Stimulated activated CD4-positive, alpha-beta T cell treated with anti-CD3 and anti-CD28 coated beads, TNF-alpha, amount 100 ng/mL, for 24 hours (primary cell): ENCODE data around the gene MAP3K10.

Experiments used
- DNase-seq, 3 experiments: peaks; one replicate each; pipeline ENCODE4 v3.0.0-alpha.2; 2020; ENCODE audit warnings: low read depth in 3 of 3

The MAP3K10 gene

DNA sequence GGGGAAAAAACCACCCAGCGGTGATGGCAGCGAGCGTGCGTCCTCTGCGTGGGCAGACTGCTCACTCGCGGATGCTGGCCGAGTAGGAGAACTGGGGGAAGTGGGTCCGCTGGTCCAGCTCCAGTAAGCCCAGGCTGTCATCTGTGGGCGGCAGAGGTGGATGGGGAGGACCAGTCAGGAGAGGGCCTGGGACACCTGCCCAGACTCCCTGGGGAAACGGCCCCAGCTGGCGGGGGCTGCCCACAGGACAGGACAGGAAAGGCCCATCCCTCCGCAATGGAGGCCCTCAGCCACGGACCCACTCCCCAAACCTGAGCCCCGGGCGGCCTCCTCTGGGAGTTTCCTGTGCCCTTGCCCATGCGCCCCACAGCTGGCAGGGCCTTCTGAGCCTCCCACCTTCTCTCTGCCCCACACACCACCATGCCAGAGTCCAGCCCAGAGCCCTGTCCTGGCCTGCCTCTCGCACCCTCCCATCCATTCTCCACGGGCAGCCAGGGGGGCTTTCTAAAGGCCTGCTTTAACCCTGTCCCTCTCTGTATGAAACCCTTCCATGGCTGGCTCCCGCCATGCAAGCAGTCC is 42.7 kb downstream of the MAP3K10 start:
- no peak for DNase-seq

DNA sequence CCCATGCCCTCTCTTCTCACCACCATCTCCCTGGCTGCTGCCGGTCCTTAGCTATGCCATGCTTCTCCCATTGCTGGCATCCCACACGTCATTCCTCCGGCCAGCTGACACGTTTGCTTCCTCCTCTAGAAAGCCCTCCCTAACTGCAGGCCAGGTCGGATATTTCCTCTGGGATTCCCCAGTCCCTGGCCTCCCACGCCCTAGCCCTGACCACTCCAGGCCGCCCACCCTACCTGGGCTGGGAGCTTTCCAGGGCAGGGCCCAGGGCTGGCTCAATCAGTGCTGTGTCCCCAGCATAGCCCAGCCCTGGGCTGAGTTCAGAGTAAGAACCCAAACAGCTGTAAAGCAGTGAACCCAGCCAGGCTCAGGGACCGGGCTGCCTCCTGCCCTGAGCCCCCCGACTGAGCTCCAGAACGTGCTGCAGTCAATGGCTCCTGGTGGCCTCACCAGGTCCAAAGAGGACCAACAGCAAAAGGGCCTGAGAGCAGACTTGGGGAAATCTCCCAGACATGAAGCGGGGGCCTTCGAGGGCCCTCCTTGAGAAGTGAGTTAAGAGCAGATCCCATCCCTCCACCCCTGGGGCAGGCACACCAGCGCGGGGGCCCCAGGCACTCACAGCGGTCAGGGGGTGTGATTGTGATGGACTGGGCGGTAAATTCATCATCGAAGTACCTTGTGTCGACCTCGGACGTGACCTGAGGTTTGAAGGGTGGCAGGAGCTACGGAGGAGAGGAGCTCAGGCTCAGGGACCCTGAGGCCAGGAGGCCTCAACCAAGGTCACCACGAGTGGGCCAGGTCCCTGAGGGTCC is 43.4 kb downstream of the MAP3K10 start:
- no peak for DNase-seq

DNA sequence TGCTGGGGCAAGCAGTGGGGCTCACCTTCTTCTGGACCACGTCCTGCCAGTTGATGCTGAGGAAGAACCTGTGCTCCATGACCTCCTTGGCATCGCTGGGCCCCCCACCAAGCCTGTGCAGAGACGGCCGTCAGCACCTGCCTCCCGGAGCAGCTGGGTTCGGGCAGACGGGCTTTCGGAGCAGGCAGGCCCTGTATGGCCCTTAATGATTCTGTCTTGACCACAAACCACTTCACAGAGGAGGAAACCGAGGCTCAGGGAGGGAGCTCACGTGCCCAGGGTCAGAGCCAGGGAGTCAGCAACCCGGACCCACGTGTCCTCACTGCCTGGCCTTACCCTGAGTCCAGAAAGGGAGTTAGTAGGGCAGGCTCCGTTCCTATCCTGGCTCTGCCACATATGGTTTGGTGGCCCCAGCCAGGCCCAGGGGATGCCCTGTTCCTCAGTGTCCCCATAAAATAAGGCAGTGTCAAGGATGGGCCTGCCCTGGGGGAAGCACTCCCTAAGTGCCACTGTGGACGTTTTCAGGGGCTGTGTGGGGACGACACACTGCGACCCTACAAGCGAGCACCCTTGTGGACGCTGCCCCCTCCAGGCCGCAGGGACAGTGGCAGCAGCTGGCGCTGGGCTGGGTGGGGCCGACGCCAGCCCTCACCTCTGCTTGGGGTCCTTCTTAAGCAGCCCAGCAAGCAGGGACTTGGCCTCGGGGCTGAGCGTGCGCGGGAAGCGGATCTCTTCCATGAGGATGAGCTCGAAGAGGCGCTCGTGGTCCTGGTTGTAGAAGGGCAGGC is 44.2 kb downstream of the MAP3K10 start:
- DNase-seq = no peak

DNA sequence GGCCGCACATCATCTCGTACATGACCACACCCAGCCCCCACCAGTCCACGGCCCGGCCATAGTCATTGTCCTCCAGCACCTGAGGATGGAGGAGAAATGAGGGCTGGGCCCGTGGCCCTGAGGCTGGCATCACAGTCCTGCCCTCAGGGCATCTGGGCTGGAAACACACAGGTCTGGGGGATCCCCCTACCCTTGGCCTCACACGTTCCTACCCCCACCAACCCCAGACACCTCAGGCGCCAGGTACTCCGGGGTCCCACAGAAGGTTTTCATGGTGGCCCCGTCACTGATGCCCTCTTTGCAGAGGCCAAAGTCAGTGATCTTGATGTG is 44.8 kb downstream of the MAP3K10 start:
- DNase-seq = no peak

DNA sequence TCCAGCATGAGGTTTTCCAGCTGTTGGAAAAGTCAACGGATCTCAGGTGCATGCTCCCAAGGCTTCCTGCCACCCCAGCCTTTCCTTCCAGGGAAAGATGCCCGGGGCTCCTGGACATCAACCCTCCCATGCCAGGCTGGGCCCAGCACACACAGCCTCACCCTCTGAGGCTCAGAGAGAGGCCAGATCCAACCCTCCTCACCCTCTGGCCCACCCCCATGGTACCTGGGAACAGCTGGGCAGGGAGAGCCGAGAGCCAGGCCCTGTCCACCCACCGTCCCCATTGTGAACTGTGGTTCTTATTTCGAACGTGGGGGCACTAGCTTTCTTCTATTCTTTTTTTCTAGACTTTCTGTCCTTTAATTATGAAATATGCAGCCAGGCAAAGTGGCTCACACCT is 45.1 kb downstream of the MAP3K10 start:
- DNase-seq = no peak

DNA sequence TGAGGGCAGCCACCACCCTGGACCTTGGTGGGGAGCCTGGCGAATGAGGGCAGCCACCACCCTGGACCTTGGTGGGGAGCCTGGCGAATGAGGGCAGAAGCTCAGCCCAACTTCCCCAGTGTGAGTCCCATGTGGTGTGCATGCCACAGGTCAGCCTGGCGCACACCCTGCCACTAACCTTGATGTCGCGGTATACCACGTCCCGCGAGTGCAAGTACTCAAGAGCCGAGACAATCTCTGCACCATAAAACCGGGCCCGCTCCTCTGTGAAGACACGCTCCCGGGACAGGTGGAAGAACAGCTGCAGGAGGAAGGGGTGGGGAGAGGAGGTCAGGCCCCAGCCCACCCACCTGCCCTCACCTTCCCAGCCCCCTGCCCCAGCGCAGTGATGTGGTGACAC is 46.6 kb downstream of the MAP3K10 start:
- DNase-seq = no peak

DNA sequence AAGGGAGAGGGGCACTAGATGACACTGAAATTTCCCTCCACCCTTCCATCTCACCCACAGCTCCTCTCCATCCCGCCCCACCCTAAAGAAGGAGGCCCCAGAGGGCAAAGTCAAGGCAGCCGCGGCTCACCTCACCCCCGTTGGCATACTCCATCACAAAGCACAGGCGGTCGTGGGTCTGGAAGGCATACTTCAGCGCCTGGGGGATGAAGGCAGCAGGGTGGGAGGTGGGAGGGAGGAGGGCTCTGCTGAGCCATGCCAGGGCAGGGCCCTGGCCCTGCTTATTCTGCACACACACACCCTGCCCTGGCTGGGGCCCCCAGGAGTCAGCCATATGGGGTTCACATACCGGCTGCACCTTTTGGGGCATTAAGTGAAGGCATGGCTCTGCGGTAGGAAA is 47.5 kb downstream of the MAP3K10 start:
- no peak for DNase-seq

DNA sequence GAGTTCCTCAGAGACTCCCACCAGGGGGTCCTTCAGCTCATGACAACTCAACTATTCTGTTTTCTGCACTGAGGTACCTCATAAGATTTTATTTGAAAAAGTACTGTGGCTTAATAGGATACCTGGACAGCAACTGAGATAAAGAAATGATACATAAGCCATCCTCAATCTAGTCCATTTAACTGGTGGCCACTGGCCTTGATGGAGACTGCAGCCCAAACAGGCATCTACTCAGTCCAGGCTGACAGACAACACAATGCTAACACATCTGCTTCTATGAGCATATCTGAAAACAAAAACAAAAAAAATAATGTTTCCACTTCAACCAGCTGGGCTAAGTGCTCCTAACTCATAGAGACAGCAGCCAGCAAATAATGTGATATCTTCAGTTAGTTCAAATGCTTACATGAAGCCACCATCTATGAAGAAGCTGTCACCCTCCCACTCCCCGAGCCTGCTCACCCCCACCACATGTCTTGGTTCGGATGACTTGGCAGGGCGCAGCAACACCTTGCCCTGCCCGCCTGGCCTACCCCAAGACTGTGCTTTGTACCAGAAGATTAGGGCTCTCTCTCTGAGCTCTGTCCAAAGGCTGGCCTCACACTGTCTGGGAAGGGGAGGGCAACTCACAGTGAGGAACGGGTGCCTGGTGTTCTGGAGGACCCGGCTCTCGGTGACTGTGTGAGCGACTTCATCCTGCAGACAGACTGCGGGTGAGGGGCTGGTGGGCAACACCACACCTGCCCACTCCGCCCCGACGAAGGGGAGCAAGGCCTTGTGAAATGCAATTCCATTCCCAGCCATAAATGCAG is 48.4 kb downstream of the MAP3K10 start:
- DNase-seq = no peak

DNA sequence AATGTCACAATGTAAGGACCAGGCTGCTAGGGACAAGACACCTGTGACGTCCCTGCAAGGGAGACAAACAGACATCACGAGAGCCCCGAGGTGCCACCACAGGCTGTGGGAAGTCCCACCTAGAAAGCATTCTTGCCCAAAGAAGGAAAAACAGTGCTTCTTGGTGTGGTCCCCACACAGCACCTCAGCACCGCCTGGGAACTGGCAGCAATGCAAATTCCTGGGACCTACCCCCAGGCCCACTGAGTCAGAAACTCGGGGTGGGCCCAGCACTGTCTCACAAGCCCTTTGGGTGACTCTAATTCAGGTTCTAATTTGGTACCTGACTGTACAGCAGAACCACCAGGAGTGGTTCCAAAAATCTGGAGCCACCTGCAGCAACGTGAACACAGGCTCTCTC is 49.1 kb downstream of the MAP3K10 start:
- no peak for DNase-seq

DNA sequence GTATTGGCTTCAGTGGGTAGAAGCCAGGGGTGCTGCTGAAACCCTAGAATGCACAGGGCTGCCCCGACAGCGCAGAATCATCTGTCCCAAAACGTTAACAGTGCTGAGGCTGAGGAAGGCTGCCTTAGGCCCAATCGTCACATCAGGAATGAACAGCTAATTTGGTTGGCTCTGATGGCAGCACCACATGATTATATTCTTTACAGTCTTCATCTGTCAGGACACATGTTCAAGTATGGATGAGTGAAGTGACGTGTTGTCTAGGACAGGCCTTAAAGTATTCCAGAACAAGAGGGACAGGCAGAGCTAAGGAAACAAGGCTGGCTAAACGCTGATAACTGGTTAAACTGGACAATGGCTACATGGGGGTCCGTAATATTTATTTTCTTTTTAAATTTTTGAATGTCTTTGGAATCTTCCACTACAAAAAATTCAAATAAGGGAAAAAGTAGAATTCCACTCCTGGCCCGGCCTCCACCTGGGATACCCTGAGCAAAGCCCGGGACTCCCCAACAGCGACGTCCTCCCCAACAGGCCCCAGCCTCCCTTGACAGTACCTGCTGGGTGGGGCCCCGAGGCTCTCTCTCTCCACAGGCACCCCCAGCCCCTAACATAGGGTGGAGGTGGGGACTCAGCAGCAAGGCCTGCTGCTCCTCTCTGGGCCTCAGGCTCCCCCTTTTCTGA is 50.0 kb downstream of the MAP3K10 start:
- no peak for DNase-seq

DNA sequence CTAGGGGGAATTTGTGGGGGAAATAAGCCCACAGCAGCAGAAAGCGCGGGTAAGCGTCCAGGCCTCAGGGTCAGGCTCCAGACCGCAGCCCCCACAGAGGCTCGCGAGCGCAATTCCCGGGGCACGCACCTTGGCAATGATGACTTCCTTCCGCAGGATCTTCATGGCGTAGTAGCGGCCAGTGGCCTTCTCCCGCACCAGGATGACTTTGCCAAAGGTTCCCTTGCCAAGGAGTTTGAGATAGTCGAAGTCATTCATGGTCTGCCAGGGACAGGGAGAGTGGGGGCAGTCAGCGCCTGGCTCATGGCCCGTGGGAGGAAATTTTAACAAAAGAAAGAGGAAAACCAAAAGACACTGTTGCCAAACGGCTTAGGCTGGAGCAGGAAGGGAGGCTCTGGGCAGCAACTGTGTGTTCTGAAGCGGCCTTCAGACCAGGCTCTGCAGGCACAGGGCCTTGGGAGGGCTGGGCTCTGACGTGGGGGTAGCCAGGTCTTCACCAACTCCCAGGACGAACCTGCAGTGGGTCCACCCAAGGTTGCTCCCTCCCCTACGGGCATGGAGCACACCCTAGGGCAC is 50.7 kb downstream of the MAP3K10 start:
- DNase-seq = no peak

DNA sequence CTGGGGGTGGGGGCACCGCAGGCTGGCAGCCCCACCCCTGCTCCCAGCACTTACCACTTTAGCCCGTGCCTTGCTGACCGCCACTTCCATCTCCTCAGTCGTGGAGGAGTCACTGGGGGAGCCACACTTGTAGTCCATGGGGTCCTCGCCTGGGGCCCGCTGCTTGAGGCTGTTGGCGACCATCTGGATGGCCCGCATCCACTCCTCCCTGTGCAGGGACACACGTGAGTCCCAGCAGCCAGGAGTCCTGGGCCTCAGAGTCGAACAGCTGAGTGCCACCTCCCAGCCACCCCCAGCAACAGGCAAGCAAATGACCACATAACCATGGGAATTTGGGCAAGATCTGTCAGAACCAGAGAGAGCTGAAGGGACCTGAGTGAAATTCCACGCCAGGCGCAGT is 51.3 kb downstream of the MAP3K10 start:
- no peak for DNase-seq

DNA sequence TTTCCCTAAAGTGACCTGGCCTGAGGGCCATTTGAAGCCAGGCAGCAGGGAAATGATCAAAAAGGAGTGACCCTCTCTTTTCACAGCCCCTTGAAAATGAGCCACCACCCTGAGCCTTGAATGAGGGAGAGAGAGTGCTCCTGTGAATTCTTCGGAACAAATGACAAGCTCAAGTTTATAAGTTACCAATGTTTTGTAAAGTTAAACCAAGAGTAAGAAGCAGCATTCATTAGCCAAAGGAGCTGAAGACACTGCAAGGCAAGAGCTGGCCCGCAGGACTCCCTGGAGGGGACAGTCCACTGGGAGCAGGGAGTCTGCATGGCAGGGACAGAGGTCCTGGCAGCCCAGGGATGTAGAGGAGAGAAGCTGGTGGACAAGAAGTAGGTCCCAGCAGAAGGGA is 52.0 kb downstream of the MAP3K10 start:
- no peak for DNase-seq

DNA sequence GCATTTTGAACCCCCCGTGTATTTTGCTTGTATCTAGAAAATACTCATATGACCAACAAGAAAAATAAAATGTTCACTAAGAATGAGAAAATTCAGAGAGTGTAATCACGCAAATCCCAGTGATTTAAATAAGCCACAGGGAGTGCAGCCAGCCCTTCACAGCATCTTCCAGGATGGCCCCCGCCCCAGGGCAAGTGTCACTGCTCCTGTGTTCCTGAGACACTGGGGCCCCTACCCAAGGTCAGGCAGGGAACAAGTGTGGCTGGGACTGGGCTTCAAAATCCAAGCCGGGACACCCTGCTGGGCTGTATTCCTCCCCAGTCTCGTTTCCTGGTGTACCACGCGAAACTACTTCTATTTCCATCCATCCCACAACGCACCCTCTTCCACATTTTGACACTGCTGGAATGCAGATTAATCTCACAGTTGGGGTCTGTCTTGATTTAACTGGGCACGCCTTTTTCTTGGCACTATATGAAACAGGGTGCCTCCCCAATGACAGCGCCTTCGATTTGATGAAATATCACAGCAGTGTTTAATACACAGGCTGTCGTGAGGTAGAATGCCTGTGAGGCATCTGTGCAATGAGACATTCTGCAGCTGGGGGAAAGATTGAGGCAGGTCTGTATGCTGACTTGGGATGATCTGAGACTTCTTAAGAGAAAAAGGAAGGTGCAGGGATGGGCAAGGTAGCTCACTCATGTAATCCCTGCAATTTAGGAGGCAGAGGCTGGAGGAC is 53.5 kb downstream of the MAP3K10 start:
- DNase-seq = no peak

DNA sequence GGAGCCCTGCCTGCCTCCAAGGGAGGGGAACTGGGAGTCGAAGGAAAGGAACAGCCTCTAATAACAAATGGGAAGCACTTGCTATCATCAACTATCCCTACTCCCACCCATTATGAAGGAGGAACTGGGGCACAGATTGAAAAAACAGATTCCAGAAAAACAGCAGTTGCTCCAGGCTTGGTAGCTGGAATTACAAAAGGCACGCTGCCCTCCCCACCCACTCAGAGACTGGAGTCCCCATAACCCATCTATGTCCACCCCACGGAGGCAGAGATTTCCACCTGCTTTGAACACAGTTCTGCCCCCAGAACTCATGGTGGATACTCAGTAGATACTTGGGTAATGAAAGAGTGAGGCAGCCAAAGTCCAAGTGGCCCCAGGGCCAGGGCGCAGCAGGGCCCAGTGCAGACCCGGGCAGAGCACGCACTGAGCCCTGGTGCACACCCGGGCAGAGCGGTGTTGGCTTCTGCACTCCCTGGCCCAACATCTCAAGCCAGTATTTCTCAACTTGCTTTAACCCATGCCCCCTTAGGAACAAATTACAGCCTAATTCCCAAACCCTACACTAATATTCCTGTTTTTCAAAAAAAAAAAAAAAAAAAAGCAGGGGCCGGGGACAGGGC is 54.4 kb downstream of the MAP3K10 start:
- no peak for DNase-seq

DNA sequence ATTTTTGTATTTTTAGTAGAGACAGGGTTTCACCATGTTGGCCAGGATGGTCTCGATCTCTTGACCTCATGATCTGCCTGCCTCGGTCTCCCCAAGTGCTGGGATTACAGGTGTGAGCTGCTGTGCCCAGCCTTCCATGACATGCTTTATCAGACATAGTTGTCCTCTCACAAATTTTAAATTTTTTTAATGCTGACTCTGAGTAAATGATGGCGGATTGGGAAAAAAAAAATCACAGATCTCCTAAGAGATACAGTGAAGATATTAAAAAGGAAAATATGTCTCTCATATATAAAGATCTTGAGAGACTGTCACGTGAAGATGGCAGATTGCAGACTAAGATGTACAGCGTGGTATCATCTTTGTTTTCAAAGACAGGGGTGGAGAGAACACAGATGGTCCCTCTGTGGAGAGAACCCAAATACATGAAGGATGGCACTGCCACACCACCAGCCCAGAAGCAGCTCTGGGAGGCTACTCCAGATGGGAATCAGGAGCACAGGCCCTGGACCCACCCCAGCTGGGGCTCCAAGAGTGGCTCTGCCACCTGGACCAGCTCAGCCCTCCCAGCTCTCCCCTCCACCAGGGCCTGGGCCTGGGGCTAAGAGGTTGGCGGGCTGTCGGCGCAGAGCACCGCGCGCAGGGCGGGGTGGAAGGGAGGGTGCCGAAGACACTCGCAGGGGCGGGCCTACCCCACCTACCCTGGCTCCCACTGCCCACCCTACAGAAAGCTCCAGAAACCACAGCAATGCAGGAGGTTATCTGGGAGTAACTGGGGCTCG is 55.3 kb downstream of the MAP3K10 start:
- DNase-seq = no peak

DNA sequence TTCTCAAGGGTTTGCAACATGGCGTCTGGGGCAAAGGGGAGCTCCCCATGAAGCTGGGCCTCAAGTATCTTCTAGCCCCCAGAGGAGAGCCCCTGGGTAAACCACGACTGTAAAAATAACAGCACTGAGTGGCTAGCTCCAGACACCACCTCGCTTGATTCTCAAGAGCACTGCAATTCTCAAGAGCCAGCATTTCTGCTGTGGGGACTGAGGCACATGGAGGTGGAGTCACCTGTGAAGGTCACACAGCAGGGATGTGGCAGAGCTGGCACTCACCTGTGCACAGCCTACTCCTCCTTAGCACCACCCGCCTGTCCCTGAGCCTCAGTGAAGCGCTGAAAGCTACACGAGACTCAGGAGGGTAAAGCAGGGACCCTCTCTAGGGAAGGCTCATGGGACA is 56.0 kb downstream of the MAP3K10 start:
- DNase-seq = no peak

DNA sequence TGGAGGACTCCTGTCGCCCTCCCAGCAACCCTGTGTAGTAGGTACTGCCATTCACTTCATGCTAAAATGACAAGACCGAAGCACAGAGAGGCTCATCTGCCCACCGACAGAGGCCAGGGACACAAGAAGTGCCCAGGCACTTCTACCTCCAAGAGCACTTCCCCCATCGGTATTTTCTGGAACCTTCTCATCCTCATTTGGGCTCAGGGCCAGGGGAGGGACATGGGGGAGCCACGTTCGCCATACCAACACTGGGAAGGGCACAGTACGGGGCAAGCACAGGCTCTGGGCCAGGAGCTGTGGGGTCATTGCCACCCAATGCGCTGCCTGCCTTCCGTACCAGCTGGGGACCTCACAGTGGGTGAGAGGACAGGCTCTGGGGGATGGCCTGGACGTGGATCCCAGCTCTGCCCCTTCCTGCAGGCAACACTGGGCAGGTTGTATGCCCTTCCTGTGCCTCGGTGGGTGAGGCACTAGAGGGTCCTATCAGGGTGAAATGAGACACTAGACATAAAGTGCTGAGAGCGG is 56.6 kb downstream of the MAP3K10 start:
- DNase-seq = no peak

DNA sequence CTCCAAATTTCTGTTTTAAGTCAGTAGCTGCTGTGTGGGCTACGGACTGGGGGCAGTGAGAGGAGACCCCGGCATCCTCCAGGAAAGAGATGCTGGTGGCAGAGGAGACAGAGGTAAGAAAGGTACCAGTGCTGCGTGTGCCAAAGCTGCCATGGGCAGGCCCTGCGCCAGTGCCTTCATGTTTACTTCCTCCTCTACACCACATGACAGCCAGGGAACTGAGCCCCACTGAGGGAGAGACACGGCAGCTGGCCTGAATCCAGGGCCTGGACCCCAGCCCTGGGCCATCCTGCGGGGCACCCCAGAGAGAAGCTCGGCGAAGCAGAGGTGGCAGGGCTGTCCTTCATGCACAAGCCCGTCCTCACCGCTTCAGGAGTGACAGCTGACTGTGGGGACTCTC is 58.0 kb downstream of the MAP3K10 start:
- no peak for DNase-seq
